HG02884 (cell line): ENCODE results near the gene DGKQ.

Source experiments
- ATAC-seq: cut with Tn5 transposase; IDR thresholded peaks from one replicate; pipeline ENCODE4 v1.9.1; 2021; ENCODE audit warnings: mild to moderate bottlenecking, moderate library complexity; ENCODE audit not compliant: unreplicated experiment

DGKQ gene

GRCh38 chr4:963276-964225, 9.8 kb downstream of the DGKQ start:
- ATAC-seq = no peak

DNA sequence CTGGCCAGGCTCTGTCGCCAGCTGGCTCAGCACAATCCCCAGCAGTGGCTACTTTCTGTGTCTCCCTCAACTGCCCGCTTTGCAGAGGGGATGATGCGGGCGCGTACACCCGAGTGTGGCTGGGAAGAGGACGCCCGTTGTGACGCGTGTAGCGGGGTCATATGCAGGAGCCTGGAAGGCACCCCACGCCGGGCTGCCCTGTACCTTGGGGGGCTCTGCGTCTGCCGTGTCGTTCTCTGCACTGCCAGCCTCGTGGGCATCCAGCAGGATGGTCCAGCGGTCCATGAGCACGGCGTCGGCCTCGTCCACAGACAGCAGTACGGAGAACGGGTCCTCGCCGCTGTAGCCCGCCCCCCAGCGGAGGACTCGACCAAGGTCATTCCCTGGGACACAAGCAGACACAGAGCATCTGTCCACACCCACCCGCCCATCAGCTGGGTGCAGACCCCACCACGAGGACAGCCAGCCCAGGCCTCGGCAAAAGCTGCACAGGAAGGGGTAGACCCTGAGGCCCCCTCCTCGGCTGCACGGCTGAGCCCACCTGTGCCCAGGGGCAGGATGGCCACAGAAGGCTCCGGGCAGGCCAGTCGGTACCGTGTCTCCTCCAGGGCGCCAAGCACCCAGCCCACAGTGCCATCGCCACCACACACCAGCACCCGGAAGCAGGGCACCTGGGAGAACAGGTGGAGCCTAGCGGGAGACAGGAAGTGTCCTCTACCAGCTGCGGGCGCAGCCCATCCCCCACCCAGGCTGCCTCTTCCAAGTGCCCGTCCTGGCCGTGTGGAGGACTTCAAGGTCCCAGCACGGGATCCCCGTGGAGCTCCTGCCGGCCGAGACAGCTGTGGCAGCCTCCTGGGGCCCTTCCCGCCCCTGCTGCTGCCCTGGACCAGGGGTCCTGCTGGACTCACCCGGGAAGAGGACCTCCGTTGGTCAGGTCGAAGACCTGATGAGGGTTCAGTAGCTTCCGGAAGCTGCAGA, 10.8 kb downstream of the DGKQ start:
- ATAC-seq = no peak

DNA sequence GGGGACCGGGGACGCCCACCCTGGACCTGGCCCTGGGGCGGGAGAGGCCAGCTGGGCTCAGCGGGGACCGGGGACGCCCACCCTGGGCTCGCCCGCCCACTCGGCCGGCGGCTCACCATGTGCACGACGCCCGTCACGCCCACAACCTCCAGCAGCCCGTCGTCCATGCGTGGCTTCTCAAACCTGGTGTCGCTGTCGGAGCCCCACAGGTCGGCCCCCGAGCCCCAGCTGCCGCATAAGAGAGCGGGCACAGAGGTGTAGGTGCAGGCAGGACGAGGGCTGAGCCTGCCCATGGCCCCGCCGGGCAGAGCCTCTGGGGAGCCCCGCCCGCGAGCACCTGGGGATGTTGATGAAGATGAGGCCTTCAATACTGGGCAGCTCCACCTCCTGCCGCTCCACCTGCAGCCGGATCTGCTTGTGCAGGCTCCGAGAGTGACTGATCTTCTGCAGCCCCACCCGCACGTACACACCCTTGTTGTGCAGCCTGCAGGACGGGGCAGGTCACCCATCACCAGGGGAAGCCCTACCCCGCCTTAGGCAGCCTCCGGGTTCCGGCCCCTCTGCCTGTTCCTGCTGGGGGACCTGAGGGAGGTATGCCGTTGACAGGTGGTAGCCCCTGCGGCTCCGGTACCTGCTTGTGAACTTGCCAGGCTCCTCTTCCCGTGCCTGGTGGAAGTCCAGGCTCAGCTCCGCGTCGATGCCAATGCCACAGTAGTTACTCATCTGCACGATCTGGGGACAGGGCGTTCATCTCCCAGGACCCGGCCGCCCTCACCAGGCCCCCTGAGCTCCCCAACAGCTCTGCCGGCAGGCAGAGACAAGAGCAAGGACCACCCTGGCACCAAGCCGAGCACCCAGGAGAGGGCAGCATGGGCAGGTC, 11.8 kb downstream of the DGKQ start:
- ATAC-seq = no peak

- ATAC-seq = no peak
Measured at GRCh38 chr4:960636-961350, 12.6 kb downstream of the DGKQ start.

DNA sequence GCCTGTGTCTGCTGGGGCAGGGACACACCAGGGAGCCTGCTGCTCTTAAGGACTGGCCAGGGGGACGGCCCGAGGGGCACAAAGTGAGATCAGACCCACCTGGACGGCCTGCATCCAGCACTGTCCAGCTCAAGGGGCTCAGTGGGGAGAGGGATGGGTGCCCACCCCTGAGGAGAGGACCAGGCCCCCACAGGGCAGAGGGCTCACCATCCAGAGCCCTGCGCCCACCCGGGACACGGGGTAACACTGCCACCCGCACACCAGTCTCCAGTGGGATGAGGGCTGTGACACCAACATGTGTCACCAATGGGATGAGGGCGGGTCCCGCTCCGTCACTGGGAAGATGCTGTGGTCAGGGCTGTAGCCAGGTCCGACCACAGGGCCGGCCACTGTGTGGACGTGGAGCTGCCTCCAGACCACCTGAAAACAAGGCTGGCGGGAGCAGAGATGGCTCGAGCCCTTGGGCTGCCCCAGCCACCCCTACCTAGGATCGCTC, 13.2 kb downstream of the DGKQ start:
- no peak for ATAC-seq

GRCh38 chr4:959338-960139, 13.8 kb downstream of the DGKQ start:
- ATAC-seq = no peak

- ATAC-seq = no peak
Measured at GRCh38 chr4:958696-959337, 14.6 kb downstream of the DGKQ start.

GRCh38 chr4:958314-958665, 15.1 kb downstream of the DGKQ start:
- ATAC-seq = no peak

GRCh38 chr4:957581-958313, 15.6 kb downstream of the DGKQ start:
- no peak for ATAC-seq

DNA sequence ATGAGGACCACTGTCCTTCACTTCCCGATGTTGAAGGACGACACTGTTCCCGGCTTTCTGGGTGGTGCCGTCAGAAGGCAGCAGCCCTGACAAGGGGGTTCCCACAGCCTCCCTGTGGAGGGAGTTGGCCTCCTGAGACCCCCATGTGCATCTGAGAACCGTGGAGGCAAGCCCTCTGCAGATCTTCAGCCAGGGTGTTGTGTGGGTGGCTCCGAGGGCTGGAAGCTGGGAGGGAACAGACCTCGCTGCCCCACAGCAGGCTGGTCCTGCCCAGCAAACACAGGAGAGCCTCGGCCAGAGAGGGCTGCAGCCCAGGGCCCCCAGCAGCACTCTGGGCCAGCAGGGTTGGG, 16.2 kb downstream of the DGKQ start:
- no peak for ATAC-seq

DNA sequence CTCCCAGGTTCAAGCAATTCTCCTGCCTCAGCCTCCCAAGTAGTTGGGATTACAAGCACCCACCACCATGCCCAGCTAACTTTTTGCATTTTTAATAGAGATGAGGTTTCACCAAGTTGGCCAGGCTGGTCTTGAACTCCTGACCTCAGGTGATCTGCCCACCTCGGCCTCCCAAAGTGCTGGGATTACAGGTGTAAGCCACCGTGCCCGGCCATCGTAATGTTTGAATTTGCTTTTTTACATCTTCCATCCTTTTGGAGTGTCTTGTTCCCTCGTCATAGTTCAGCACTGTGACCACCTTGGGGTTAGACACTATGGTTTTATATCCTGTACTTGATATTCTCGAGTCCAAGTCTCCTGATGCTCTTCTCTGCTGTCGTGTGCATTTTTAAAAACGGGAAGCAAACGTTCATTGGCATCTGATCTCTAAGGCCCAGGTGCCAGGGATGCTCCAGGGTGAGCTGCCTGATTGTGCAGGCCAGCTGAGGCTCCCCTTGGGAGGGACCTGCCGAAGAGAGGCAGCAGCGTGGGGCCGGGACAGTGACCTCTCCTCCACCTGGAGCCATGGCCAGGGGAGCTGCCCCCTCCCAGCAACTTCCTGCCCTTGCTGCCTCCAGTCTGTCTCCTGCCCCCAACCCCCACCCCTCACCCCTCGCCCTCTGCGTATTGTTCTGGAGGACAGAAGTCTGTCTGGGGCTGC, 16.7 kb downstream of the DGKQ start:
- ATAC-seq = no peak

- no peak for ATAC-seq
Measured at GRCh38 chr4:955931-956381, 17.4 kb downstream of the DGKQ start.

DNA sequence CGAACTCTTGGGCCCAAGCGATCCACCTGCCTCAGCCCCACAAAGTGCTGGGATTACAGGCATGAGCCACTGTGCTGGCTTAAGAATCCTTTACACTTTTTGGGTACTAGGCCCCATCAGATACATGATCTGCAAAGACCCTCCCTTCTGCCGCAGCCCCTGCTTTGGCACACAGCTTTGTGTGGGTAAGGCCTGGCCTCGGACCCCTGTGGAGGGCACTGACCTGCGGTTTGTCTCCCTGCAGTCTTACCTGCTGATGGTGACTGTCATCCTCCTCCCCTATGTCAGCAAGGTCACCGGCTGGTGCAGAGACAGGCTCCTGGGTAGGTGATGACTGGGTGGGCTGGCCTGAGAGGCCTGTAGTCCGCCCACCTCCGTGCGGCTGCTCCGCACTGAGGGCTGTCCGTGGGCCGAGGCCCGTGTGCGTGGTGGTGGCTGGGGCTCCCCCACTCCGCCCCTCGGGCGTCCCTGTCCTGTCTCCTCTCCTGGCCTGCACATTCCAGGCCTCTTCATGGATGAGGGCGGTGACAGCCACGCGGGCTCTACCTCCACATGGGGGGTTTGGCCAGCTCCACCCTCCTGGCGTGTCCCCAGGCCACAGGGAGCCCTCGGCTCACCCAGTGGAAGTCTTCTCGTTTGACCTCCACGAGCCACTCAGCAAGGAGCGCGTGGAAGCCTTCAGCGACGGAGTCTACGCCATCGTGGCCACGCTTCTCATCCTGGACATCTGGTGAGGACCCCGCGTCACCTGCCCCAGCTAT, 18.0 kb downstream of the DGKQ start:
- no peak for ATAC-seq

DNA sequence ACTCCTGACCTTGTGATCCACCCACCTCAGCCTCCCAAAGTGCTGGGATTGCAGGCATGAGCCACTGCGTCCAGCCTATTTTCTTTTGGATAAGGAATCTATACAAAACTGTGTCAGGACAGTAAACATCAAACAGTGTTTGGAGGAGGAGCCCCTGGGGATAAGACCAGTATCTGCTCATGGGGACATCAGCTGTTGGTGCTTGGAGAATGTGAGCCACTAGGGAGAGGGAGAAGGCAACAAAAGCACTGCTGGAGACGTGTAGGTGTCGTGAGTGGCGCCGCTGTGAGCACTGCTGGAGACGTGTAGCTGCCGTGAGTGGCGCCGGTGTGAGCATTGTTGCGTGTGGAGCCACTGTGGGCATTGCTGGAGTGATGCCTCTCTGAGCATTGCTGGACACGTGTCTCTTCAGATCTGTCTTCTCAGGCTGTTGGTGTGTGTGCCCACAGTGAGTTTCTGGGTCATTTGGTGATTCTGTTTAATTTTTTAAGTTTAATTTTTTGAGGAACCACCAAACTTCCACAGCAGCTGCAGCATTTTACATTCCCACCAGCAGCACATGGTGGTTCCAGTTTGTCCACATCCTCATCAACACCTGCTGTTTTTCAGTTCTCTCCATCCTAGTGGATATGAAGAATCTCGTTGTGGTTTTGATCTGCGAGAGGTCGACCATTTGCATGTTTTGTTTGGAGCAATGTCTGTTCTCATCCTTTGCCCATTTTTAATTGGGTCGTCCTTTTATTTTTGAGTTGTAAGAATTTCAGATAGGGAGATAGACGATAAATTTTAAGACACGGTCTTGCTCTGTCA, 19.0 kb downstream of the DGKQ start:
- ATAC-seq = no peak

DNA sequence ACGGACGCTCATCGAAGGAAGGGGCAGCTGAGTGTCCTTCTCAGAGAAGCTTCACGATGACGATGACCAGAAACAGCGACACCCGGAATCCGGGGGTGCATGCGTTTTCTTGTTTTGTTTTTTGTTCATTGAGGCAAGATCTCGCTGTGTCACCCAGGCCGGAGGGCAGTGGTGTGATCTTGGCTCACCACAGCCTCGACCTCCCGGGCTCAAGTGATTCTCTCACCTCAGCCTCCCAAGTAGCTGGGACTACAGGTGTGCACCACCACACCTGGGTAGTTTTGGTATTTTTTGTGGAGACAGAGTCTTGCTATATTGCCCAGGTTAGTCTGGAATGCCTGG, 19.8 kb downstream of the DGKQ start:
- ATAC-seq = no peak
